CD14-positive monocyte (primary cell): Measurements from ENCODE around the gene MED12L. TPM values are rescaled to one million over a fixed set of nuclear protein-coding genes. Genes with fewer than 3 reads are reported as not detected.

Experiments used
- DNase-seq, 3 donors: peaks; one replicate each; pipeline ENCODE4 v3.0.0-alpha.2; 2011 to 2022
- H2AFZ ChIP-seq: 2 replicates; pipeline ENCODE4 v1.6.0; 2012; ENCODE audit warnings: mild to moderate bottlenecking, low read depth, low read length, inconsistent platforms; ENCODE audit not compliant: insufficient read depth, poor library complexity, severe bottlenecking
- H3K27ac ChIP-seq, 2 donors: 1 replicate in 1 of 2; 2 replicates in 1 of 2; pipeline ENCODE4 v1.5.1; 2012 to 2013; ENCODE audit warnings: low read length in 2 of 2, control low read depth in 1 of 2, inconsistent platforms in 1 of 2, low read depth in 1 of 2, mild to moderate bottlenecking in 1 of 2
- H3K27me3 ChIP-seq, 2 donors: one replicate each; pipeline versions ENCODE4 v1.6.0 to v1.6.1; 2011 to 2013; ENCODE audit warnings: low read length in 2 of 2; ENCODE audit not compliant: control insufficient read depth in 2 of 2, insufficient read depth in 2 of 2
- H3K36me3 ChIP-seq, 2 donors: replicated peaks in 1 of 2; 1 replicate in 1 of 2; 2 replicates in 1 of 2; pipeline versions ENCODE4 v1.5.1 to v1.6.1; 2012 to 2013; ENCODE audit warnings: low read length in 2 of 2, control low read depth in 1 of 2, inconsistent platforms in 1 of 2, mild to moderate bottlenecking in 1 of 2; ENCODE audit not compliant: insufficient read depth in 2 of 2, control insufficient read depth in 1 of 2
- H3K4me1 ChIP-seq, 2 donors: 1 replicate in 1 of 2; 2 replicates in 1 of 2; pipeline versions ENCODE4 v1.5.1 to v1.6.1; 2012 to 2013; ENCODE audit warnings: low read length in 2 of 2, control low read depth in 1 of 2, inconsistent platforms in 1 of 2, mild to moderate bottlenecking in 1 of 2, moderate library complexity in 1 of 2; ENCODE audit not compliant: insufficient read depth in 2 of 2, control insufficient read depth in 1 of 2
- H3K4me2 ChIP-seq: replicated peaks from 2 replicates; pipeline ENCODE3; 2012; ENCODE audit warnings: low read length, moderate library complexity, mild to moderate bottlenecking; ENCODE audit not compliant: poor library complexity, severe bottlenecking; ENCODE audit errors: extremely low read depth
- H3K4me3 ChIP-seq, 3 experiments: fragments of 200-600 bp in 1 of 3; sonication (generic) in 1 of 3; replicated peaks in 1 of 3; 1 replicate in 2 of 3; 2 replicates in 1 of 3; pipeline ENCODE4 v1.5.1; 2011 to 2013; ENCODE audit warnings: low read length in 3 of 3, mild to moderate bottlenecking in 3 of 3, control low read depth in 2 of 3, low read depth in 2 of 3, inconsistent platforms in 1 of 3, moderate library complexity in 1 of 3
- H3K79me2 ChIP-seq: 2 replicates; pipeline ENCODE4 v1.6.0; 2012; ENCODE audit warnings: mild to moderate bottlenecking, control low read depth, inconsistent platforms, low read length, moderate library complexity; ENCODE audit not compliant: insufficient read depth
- H3K9ac ChIP-seq: 2 replicates; pipeline ENCODE4 v1.6.0; 2017; ENCODE audit warnings: low read length, mild to moderate bottlenecking; ENCODE audit not compliant: insufficient read depth, poor library complexity, severe bottlenecking
- H3K9me3 ChIP-seq, 2 donors: replicated peaks in 1 of 2; 1 replicate in 1 of 2; 2 replicates in 1 of 2; pipeline versions ENCODE4 v1.5.1 to v1.6.1; 2012 to 2013; ENCODE audit warnings: low read length in 2 of 2, control low read depth in 1 of 2; ENCODE audit not compliant: control insufficient read depth in 1 of 2, insufficient read depth in 1 of 2
- H4K20me1 ChIP-seq: 2 replicates; pipeline ENCODE4 v1.6.0; 2012; ENCODE audit warnings: mild to moderate bottlenecking, low read length, control low read depth, moderate library complexity; ENCODE audit not compliant: insufficient read depth
- H3K27ac Mint-ChIP-seq, 7 donors: one replicate each; pipeline ENCODE4 v1.8.0; 2020; ENCODE audit warnings: mild to moderate bottlenecking in 7 of 7, mixed read lengths in 7 of 7, moderate library complexity in 6 of 7, inconsistent platforms in 2 of 7
- H3K27me3 Mint-ChIP-seq, 3 donors: one replicate each; pipeline ENCODE4 v1.8.0; 2021 to 2022; ENCODE audit warnings: low read depth in 3 of 3, mild to moderate bottlenecking in 3 of 3, mixed read lengths in 3 of 3, moderate library complexity in 3 of 3, inconsistent platforms in 1 of 3
- H3K36me3 Mint-ChIP-seq, 2 donors: one replicate each; pipeline ENCODE4 v1.8.0; 2020; ENCODE audit warnings: mixed read lengths in 2 of 2, inconsistent platforms in 1 of 2, mild to moderate bottlenecking in 1 of 2
- H3K4me1 Mint-ChIP-seq: one replicate; pipeline ENCODE4 v1.8.0; 2020; ENCODE audit warnings: mild to moderate bottlenecking, mixed read lengths
- H3K4me3 Mint-ChIP-seq, 2 donors: one replicate each; pipeline ENCODE4 v1.8.0; 2020; ENCODE audit warnings: mild to moderate bottlenecking in 2 of 2, mixed read lengths in 2 of 2, moderate library complexity in 1 of 2
- H3K9me3 Mint-ChIP-seq, 7 donors: one replicate each; pipeline ENCODE4 v1.8.0; 2020 to 2022; ENCODE audit warnings: mixed read lengths in 7 of 7, mild to moderate bottlenecking in 6 of 7, moderate library complexity in 6 of 7, inconsistent platforms in 2 of 7
- CTCF ChIP-seq: fragments of 200-600 bp; IDR thresholded peaks from one replicate; pipeline ENCODE4 v1.8.0; 2022; ENCODE audit warnings: antibody characterized with exemption, mild to moderate bottlenecking
- WGBS: methylation state at CpG from one replicate; pipeline ENCODE4 v1.1.5; 2013; ENCODE audit warnings: missing lambda C conversion rate; ENCODE audit not compliant: insufficient coverage; 5-methylcytosine and 5-hydroxymethylcytosine counted together
- intact Hi-C, 2 donors: fragments of 100-400 bp; cut with micrococcal nuclease; formaldehyde crosslinking; loops; one replicate each; pipeline versions ENCODE4 v1.15.0 to v1.15.1; 2023
- polyA plus RNA-seq, 3 donors: library from polyadenylated mRNA; depleted of rRNA in 1 of 3; unstranded in 2 of 3; stranded (reverse) in 1 of 3; fragments of 300-500 nt in 2 of 3; fragments of >200 nt in 1 of 3; fragmentation: Illumina TruSeq in 2 of 3; gene quantifications; 1 replicate in 2 of 3; 2 replicates in 1 of 3; pipeline ENCODE4 v1.2.3, GENCODE V29; 2012 to 2021

Gene MED12L
- polyA plus RNA-seq, 3 donors = 0.12 to 0.29 TPM; not detected in 1

- no peak for DNase-seq
- peak overlapping the region in 1 of 2 donors; percentile 52 for H3K27ac ChIP-seq
Observed at GRCh38 chr3:151383111-151383510, 297.6 kb downstream of the MED12L start.

GRCh38 chr3:151383956-151384355, 298.5 kb downstream of the MED12L start:
- Histone ChIP-seq H3K9me3 (no peaks in the 10 kb centered on the region), H3K79me2 (no peaks in the 10 kb centered on the region), H3K9ac (no peak overlapping the region), H3K27ac (peak overlapping the region in 1 of 2 donors; percentile 37), H2AFZ (no peak overlapping the region), H3K36me3 (no peaks in the 10 kb centered on the region), H3K4me3 (peak overlapping the region in 2 of 3 experiments; percentile 15 to 67), H4K20me1 (no peaks in the 10 kb centered on the region), H3K4me1 (peaks cover 45 to 61% of the 10 kb centered on the region in 2 donors), H3K4me2 (peak overlapping the region; percentile 71), H3K27me3 (no peaks in the 10 kb centered on the region)
- Mint-ChIP-seq H3K36me3 (no peaks in the 10 kb centered on the region), H3K4me1 (peaks cover 58% of the 10 kb centered on the region), H3K9me3 (peaks cover 0 to under 1% (median 0%) of the 10 kb centered on the region in 7 donors), H3K27me3 (peaks cover 0 to under 1% (median 0%) of the 10 kb centered on the region in 3 donors), H3K4me3 (peak overlapping the region; percentile 53 to 62), H3K27ac (peak overlapping the region in 5 of 7 donors; percentile 8 to 66 (median 60))
- no peak for DNase-seq
- no CpG with 5 or more reads among the region's 3 CpGs for WGBS
- intact Hi-C loops = loop anchor here (5.0 to 10.0 kb wide), 2 partner anchors 57 to 59 kb away; partner anchors contain the start of gene P2RY13 (in 2 of the 2)
- TF ChIP-seq CTCF = no peak

More at GRCh38 chr3:151383111-151383510, 297.6 kb downstream of the MED12L start:
- Histone ChIP-seq H3K9me3 (no peaks in the 10 kb centered on the region), H3K9ac (no peak overlapping the region), H3K4me3 (peak overlapping the region in 1 of 3 experiments; percentile 67), H2AFZ (no peak overlapping the region), H3K4me1 (peaks cover 41 to 52% of the 10 kb centered on the region in 2 donors), H4K20me1 (no peaks in the 10 kb centered on the region), H3K27me3 (no peaks in the 10 kb centered on the region), H3K36me3 (no peaks in the 10 kb centered on the region), H3K4me2 (peak overlapping the region; percentile 71), H3K79me2 (no peaks in the 10 kb centered on the region)
- Mint-ChIP-seq H3K27me3 (no peaks in the 10 kb centered on the region), H3K4me3 (no peak overlapping the region), H3K27ac (peak overlapping the region in 6 of 7 donors; percentile 9 to 84 (median 69)), H3K9me3 (no peaks in the 10 kb centered on the region), H3K36me3 (no peaks in the 10 kb centered on the region), H3K4me1 (peaks cover 52% of the 10 kb centered on the region)
- WGBS = no CpG with 5 or more reads among the region's 2 CpGs
- intact Hi-C loops = loop anchor here (5.0 to 10.0 kb wide), 2 partner anchors 56 to 58 kb away; partner anchors contain the start of gene P2RY13 (in 2 of the 2)
- TF ChIP-seq CTCF = no peak
